Neutrophil (primary cell): ENCODE results near the gene OCA2.

Experiments
- H3K27ac ChIP-seq: fragments of 200-600 bp; sonication (generic); 2 replicates; pipeline ENCODE4 v1.5.1; 2016; ENCODE audit warnings: mild to moderate bottlenecking, moderate library complexity
- H3K27me3 ChIP-seq: fragments of 200-600 bp; sonication (generic); 2 replicates; pipeline ENCODE4 v1.6.0; 2016; ENCODE audit warnings: mild to moderate bottlenecking
- H3K36me3 ChIP-seq: fragments of 200-600 bp; sonication (generic); 2 replicates; pipeline ENCODE4 v1.5.1; 2017
- H3K4me1 ChIP-seq, 2 experiments: fragments of 200-600 bp in 1 of 2; sonication (generic) in 1 of 2; 1 replicate in 1 of 2; 2 replicates in 1 of 2; pipeline versions ENCODE4 v1.5.1 to v1.6.1; 2013 to 2016; ENCODE audit warnings: low read depth in 1 of 2, low read length in 1 of 2, mild to moderate bottlenecking in 1 of 2, moderate library complexity in 1 of 2; ENCODE audit not compliant: control insufficient read depth in 1 of 2, insufficient read depth in 1 of 2
- H3K4me3 ChIP-seq, 2 experiments: fragments of 200-600 bp in 1 of 2; sonication (generic) in 1 of 2; 1 replicate in 1 of 2; 2 replicates in 1 of 2; pipeline ENCODE4 v1.5.1; 2013 to 2016; ENCODE audit warnings: low read depth in 1 of 2, low read length in 1 of 2, mild to moderate bottlenecking in 1 of 2, moderate library complexity in 1 of 2
- H3K9me3 ChIP-seq: fragments of 200-600 bp; sonication (generic); 2 replicates; pipeline ENCODE4 v1.5.1; 2016
- TF ChIP-seq, protein P1 (sequence below): fragments of 200-600 bp; sonication (generic); IDR thresholded peaks from 2 replicates; pipeline ENCODE4 v1.5.1; 2016; ENCODE audit warnings: antibody characterized with exemption

OCA2 gene

DNA sequence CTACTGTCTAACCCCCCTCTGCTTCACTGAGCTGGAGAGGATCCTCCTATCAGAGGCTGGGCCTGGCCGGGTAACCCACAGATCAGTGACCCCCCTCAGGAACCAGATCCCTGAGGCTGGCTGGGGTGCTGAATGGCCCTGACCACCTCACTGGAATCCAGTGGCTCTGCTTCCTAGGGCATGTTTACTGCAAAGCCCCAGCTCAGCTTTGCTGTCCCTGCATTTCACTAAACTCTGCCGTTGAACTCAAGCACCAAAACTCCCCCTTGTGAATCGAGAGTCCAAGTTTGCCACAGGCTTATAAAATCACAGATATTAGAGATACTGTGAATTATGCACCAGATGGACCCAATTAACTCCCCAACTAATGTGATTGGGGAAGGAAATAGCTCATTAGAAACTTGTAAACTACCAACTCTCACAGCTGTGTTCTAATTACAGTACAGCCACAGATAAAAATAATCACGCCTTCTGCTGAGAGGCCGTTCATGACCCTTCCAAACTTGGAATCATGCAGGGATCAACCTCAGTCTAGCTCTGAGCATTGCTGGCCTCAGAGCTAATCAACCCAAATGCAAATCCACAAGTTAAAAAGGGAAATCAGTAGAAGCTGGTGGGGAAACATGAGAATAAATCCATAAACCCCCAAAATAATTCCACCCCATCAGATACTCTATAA lies 47.0 kb downstream of the OCA2 start:
- no peaks in the 10 kb centered on the region for H3K9me3 ChIP-seq
- no peaks in the 10 kb centered on the region for H3K27me3 ChIP-seq
- TF ChIP-seq, protein P1, sequence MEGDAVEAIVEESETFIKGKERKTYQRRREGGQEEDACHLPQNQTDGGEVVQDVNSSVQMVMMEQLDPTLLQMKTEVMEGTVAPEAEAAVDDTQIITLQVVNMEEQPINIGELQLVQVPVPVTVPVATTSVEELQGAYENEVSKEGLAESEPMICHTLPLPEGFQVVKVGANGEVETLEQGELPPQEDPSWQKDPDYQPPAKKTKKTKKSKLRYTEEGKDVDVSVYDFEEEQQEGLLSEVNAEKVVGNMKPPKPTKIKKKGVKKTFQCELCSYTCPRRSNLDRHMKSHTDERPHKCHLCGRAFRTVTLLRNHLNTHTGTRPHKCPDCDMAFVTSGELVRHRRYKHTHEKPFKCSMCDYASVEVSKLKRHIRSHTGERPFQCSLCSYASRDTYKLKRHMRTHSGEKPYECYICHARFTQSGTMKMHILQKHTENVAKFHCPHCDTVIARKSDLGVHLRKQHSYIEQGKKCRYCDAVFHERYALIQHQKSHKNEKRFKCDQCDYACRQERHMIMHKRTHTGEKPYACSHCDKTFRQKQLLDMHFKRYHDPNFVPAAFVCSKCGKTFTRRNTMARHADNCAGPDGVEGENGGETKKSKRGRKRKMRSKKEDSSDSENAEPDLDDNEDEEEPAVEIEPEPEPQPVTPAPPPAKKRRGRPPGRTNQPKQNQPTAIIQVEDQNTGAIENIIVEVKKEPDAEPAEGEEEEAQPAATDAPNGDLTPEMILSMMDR, result no peak
- H3K4me1 ChIP-seq, result no peaks in the 10 kb centered on the region
- no peak overlapping the region for H3K4me3 ChIP-seq
- no peak overlapping the region for H3K27ac ChIP-seq
- H3K36me3 ChIP-seq, result no peaks in the 10 kb centered on the region

DNA sequence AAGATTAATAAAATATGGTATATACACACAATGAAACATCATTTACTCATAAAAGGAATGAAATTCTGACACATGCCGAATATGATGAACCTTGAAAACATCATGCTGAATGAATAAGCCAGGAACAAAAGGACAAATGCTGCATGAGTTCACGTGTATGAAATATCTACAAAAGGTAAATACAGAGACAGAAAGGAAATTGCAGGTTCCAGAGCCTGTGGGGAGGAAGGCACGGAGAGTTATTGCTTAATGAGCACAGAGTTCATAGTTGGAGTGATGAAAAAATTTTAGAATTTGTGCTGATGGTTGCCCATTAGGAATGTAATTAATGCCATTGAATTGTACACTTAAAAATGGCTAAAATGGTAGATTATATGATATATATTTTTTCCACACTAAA lies 49.5 kb downstream of the OCA2 start:
- H3K27me3 ChIP-seq, result no peaks in the 10 kb centered on the region
- no peaks in the 10 kb centered on the region for H3K4me1 ChIP-seq
- H3K27ac ChIP-seq, result no peak overlapping the region
- H3K36me3 ChIP-seq, result no peaks in the 10 kb centered on the region
- H3K4me3 ChIP-seq, result no peak overlapping the region
- TF ChIP-seq, protein P1, result no peak
- no peaks in the 10 kb centered on the region for H3K9me3 ChIP-seq

DNA sequence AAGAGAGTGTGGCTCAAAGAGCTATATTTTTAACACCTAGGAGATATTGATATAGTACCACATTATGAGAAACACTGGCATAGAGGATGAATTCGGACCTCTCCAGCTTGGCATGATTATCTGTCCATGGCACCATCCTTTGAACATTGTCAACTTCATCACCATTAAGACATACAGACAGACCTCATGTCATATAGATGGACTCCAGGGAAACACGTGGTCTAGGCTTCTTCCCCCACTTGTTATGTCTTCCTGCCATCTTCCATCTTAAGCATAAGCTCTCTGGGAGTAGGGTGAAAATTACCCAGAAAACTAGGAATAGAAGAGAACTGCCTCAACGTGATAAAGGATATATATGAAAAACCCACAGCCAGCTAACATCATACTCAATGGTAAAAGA lies 51.8 kb downstream of the OCA2 start:
- peaks cover 3% of the 10 kb centered on the region for H3K27me3 ChIP-seq
- TF ChIP-seq, protein P1, result no peak
- H3K27ac ChIP-seq, result no peak overlapping the region
- H3K36me3 ChIP-seq, result no peaks in the 10 kb centered on the region
- no peaks in the 10 kb centered on the region for H3K4me1 ChIP-seq
- H3K4me3 ChIP-seq, result no peak overlapping the region
- H3K9me3 ChIP-seq, result no peaks in the 10 kb centered on the region

DNA sequence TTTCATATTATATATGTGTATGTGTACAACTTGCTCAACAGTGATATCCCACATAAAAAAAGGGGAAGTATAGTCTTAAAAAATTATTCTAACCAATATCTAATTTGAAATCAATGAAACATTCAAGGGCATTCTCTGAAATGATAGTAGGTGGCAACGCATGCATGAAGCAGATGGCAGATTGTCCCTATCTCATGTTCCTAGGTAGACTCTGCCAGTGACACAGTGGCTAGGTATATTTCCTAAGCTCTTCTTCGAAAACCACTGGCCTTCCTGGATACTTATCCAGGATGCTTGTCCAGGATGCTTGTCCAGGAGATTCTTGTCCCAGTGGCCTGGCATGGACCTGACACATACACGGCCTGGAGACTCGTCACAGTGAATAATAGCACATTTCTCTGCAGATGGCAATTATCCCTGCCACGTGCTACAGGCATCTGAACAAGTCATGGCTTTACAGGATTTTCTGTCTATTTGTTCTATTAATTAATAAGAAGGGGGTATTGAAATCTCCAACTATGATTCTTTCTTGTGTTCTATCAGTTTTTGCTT lies 54.9 kb downstream of the OCA2 start:
- H3K9me3 ChIP-seq, result no peaks in the 10 kb centered on the region
- peaks cover 3% of the 10 kb centered on the region for H3K27me3 ChIP-seq
- no peak overlapping the region for H3K4me3 ChIP-seq
- no peak overlapping the region for H3K27ac ChIP-seq
- H3K36me3 ChIP-seq, result no peaks in the 10 kb centered on the region
- H3K4me1 ChIP-seq, result no peaks in the 10 kb centered on the region
- TF ChIP-seq, protein P1, result no peak

DNA sequence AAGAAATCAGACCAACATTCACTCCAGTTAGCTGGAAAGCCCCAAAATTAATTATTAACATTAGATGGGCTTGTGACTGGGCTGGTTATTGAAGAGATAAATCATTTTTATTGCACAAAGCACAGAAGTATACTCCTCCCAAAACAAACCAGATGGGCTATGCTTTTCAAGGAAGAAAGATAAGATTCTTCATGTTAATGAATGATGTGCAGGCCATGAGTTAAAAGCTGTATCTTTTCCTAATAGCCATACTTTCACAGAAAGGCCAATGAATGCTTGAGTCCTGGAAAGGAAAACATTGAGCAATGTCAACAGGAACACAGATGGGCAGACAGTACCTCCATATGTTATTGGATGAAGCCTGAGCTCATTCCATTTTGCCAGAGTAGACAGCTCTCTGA lies 55.4 kb downstream of the OCA2 start:
- Histone ChIP-seq H3K4me1 (no peaks in the 10 kb centered on the region), H3K4me3 (no peak overlapping the region), H3K27ac (no peak overlapping the region), H3K9me3 (no peaks in the 10 kb centered on the region), H3K27me3 (peaks cover 3% of the 10 kb centered on the region), H3K36me3 (no peaks in the 10 kb centered on the region)
- TF ChIP-seq, protein P1, result no peak
